Mesothelial cell of epicardium (in vitro differentiated cells): ENCODE data around the gene LMCD1. TPM values are rescaled to one million over a fixed set of nuclear protein-coding genes. Genes with fewer than 3 reads are reported as not detected.
A peak's percentile ranks its signal among the peaks of the same experiment; 100 is the strongest.

ENCODE experiments used
- DNase-seq, 2 experiments: peaks; one replicate each; pipeline ENCODE4 v3.0.0; 2021; ENCODE audit warnings: low spot score in 2 of 2; ENCODE audit not compliant: unreplicated experiment in 2 of 2
- H3K27ac Mint-ChIP-seq: 2 replicates; pipeline ENCODE4 v1.8.0; 2021; ENCODE audit warnings: mixed read lengths
- H3K27me3 Mint-ChIP-seq: 2 replicates; pipeline ENCODE4 v1.8.0; 2021; ENCODE audit warnings: low read depth, mixed read lengths
- H3K36me3 Mint-ChIP-seq: 2 replicates; pipeline ENCODE4 v1.8.0; 2021; ENCODE audit warnings: mixed read lengths
- H3K4me1 Mint-ChIP-seq: 2 replicates; pipeline ENCODE4 v1.8.0; 2021; ENCODE audit warnings: mixed read lengths
- H3K4me3 Mint-ChIP-seq: 2 replicates; pipeline ENCODE4 v1.8.0; 2021; ENCODE audit warnings: mild to moderate bottlenecking, moderate library complexity, mixed read lengths
- H3K9me3 Mint-ChIP-seq: 2 replicates; pipeline ENCODE4 v1.8.0; 2021; ENCODE audit warnings: mixed read lengths
- total RNA-seq: library from RNA; stranded (reverse); gene quantifications from 3 replicates; pipeline ENCODE4 v1.2.1, GENCODE V29; 2021
- TF ChIP-seq, protein P1 (sequence below): fragments of 200-600 bp; sonication (generic); IDR thresholded peaks from one replicate; pipeline ENCODE4 v1.5.0; 2021; ENCODE audit warnings: antibody characterized with exemption; ENCODE audit not compliant: unreplicated experiment

The LMCD1 gene
- total RNA-seq, 1 donor from 2014 or later: 20.8 TPM

GRCh38 chr3:8610951-8611350 lies 109.3 kb downstream of the LMCD1 start:
- Mint-ChIP-seq H3K9me3 (no peaks in the 10 kb centered on the region), H3K27ac (no peak overlapping the region), H3K27me3 (no peaks in the 10 kb centered on the region), H3K36me3 (no peaks in the 10 kb centered on the region), H3K4me3 (no peak overlapping the region), H3K4me1 (peaks cover 10% of the 10 kb centered on the region)
- TF ChIP-seq, protein P1, sequence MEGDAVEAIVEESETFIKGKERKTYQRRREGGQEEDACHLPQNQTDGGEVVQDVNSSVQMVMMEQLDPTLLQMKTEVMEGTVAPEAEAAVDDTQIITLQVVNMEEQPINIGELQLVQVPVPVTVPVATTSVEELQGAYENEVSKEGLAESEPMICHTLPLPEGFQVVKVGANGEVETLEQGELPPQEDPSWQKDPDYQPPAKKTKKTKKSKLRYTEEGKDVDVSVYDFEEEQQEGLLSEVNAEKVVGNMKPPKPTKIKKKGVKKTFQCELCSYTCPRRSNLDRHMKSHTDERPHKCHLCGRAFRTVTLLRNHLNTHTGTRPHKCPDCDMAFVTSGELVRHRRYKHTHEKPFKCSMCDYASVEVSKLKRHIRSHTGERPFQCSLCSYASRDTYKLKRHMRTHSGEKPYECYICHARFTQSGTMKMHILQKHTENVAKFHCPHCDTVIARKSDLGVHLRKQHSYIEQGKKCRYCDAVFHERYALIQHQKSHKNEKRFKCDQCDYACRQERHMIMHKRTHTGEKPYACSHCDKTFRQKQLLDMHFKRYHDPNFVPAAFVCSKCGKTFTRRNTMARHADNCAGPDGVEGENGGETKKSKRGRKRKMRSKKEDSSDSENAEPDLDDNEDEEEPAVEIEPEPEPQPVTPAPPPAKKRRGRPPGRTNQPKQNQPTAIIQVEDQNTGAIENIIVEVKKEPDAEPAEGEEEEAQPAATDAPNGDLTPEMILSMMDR: no peak
- DNase-seq: peak in 1 of 2 experiments; percentile 19

- H3K9me3 Mint-ChIP-seq: peaks cover 13% of the 10 kb centered on the region
- TF ChIP-seq, protein P1: no peak
- DNase-seq: no peak
- peaks cover 2% of the 10 kb centered on the region for H3K36me3 Mint-ChIP-seq
- no peak overlapping the region for H3K4me3 Mint-ChIP-seq
- H3K27ac Mint-ChIP-seq: no peak overlapping the region
- H3K27me3 Mint-ChIP-seq: no peaks in the 10 kb centered on the region
- H3K4me1 Mint-ChIP-seq: peaks cover 5% of the 10 kb centered on the region
Observed at GRCh38 chr3:8617921-8618320, 116.3 kb downstream of the LMCD1 start.

DNA sequence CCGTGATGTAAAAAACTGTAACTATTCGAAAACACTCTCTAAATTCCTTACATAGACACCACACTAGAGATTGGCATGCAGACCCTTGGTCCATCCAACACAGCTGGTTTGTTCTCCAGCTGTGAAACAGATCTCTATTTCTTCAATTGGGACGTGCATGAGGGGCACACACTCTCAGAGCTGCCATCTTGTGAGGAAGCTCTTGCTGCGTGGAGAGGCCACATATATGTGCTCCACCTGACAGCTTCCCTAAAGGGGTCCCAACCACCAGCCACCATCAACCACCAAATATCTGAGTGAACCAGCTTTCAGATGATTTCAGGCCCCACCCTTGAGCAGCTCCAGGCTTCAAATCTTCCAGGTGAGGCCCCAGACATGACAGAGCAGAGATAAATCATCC lies 117.3 kb downstream of the LMCD1 start:
- Mint-ChIP-seq H3K4me1 (peaks cover 11% of the 10 kb centered on the region), H3K4me3 (no peak overlapping the region), H3K27ac (no peak overlapping the region), H3K27me3 (no peaks in the 10 kb centered on the region), H3K36me3 (peaks cover 2% of the 10 kb centered on the region), H3K9me3 (peaks cover 13% of the 10 kb centered on the region)
- TF ChIP-seq, protein P1: no peak
- DNase-seq: no peak

- Mint-ChIP-seq H3K27ac (no peak overlapping the region), H3K27me3 (no peaks in the 10 kb centered on the region), H3K9me3 (peaks cover 13% of the 10 kb centered on the region), H3K4me3 (no peak overlapping the region), H3K4me1 (peaks cover 11% of the 10 kb centered on the region), H3K36me3 (peaks cover 2% of the 10 kb centered on the region)
- no peak for DNase-seq
- TF ChIP-seq, protein P1: no peak
Observed at GRCh38 chr3:8619548-8619947, 117.9 kb downstream of the LMCD1 start.

- H3K27ac Mint-ChIP-seq: no peak overlapping the region
- peaks cover 13% of the 10 kb centered on the region for H3K9me3 Mint-ChIP-seq
- no peak overlapping the region for H3K4me3 Mint-ChIP-seq
- H3K36me3 Mint-ChIP-seq: peaks cover 2% of the 10 kb centered on the region
- no peak for DNase-seq
- TF ChIP-seq, protein P1: no peak
- peaks cover 11% of the 10 kb centered on the region for H3K4me1 Mint-ChIP-seq
- no peaks in the 10 kb centered on the region for H3K27me3 Mint-ChIP-seq
Observed at GRCh38 chr3:8621141-8621540, 119.5 kb downstream of the LMCD1 start.

GRCh38 chr3:8621872-8622271 lies 120.2 kb downstream of the LMCD1 start:
- Mint-ChIP-seq H3K27me3 (no peaks in the 10 kb centered on the region), H3K9me3 (peaks cover 13% of the 10 kb centered on the region)
- no peak for DNase-seq

More at GRCh38 chr3:8621872-8622271, 120.2 kb downstream of the LMCD1 start:
- Mint-ChIP-seq H3K27ac (no peak overlapping the region), H3K4me1 (peaks cover 11% of the 10 kb centered on the region), H3K36me3 (peaks cover 2% of the 10 kb centered on the region), H3K4me3 (no peak overlapping the region)
- TF ChIP-seq, protein P1: no peak
